Muscle of arm (tissue), 14 donors: Measurements from ENCODE around the gene ATP6V1D. TPM values are rescaled to one million over a fixed set of nuclear protein-coding genes. Genes with fewer than 3 reads are reported as not detected.
"Not testable (repeated sequence)": the region's sequence is repeated elsewhere in the genome, so short reads cannot be mapped to it uniquely, and the experiment has no call there.

Source experiments
- DNase-seq: peaks from one replicate; pipeline ENCODE4 v3.0.0-alpha.2; 2013
- long read RNA-seq, 11 donors: transcript quantifications; one replicate each; lab custom pipeline, GENCODE V29; 2026
- polyA plus RNA-seq, 12 donors: library from polyadenylated mRNA; unstranded; fragments of 120-200 nt; gene quantifications; one replicate each; pipeline ENCODE4 v1.2.1, GENCODE V29; 2013; ENCODE audit not compliant: insufficient read length in 12 of 12

The ATP6V1D gene
- 100 to 1,000 TPM in 1 of 12 donors, 10 to 100 TPM in 10, not detected in 1; 48.4 to 106 (median 81.6) TPM for polyA plus RNA-seq
- long read RNA-seq, donor 1, transcript ATP6V1D-201 (9 exons, 1,845 nt), result major isoform, 24 of 36 reads
- long read RNA-seq, donor 1, partial matches to known transcripts, result 9 of 36 reads
- long read RNA-seq, donor 1, other reads (novel, unspliced or antisense), result 0 of 36 reads
- long read RNA-seq, donor 2, transcript ATP6V1D-201 (9 exons, 1,845 nt), result major isoform, 22 of 25 reads
- long read RNA-seq, donor 2, partial matches to known transcripts, result 0 of 25 reads
- long read RNA-seq, donor 2, other reads (novel, unspliced or antisense), result 0 of 25 reads
- long read RNA-seq, donor 3, transcript ATP6V1D-201 (9 exons, 1,845 nt), result major isoform, 15 of 16 reads
- long read RNA-seq, donor 3, partial matches to known transcripts, result 0 of 16 reads
- long read RNA-seq, donor 3, other reads (novel, unspliced or antisense), result 0 of 16 reads
- long read RNA-seq, donor 4, transcript ATP6V1D-201 (9 exons, 1,845 nt), result major isoform, 8 of 8 reads
- long read RNA-seq, donor 4, partial matches to known transcripts, result 0 of 8 reads
- long read RNA-seq, donor 4, other reads (novel, unspliced or antisense), result 0 of 8 reads
- long read RNA-seq, donor 5, transcript ATP6V1D-201 (9 exons, 1,845 nt), result major isoform, 20 of 51 reads
- long read RNA-seq, donor 5, partial matches to known transcripts, result 31 of 51 reads
- long read RNA-seq, donor 5, other reads (novel, unspliced or antisense), result 0 of 51 reads
- long read RNA-seq, donor 6, partial matches to known transcripts, result 0 of 5 reads
- long read RNA-seq, donor 6, other reads (novel, unspliced or antisense), result 0 of 5 reads
- long read RNA-seq, donor 7, transcript ATP6V1D-201 (9 exons, 1,845 nt), result major isoform, 8 of 9 reads
- long read RNA-seq, donor 7, partial matches to known transcripts, result 0 of 9 reads
- long read RNA-seq, donor 7, other reads (novel, unspliced or antisense), result 0 of 9 reads
- long read RNA-seq, donor 8, transcript ATP6V1D-201 (9 exons, 1,845 nt), result major isoform, 23 of 93 reads
- long read RNA-seq, donor 8, partial matches to known transcripts, result 33 of 93 reads
- long read RNA-seq, donor 8, other reads (novel, unspliced or antisense), result 36 of 93 reads
- long read RNA-seq, donor 9, transcript ATP6V1D-201 (9 exons, 1,845 nt), result major isoform, 10 of 10 reads
- long read RNA-seq, donor 9, partial matches to known transcripts, result 0 of 10 reads
- long read RNA-seq, donor 9, other reads (novel, unspliced or antisense), result 0 of 10 reads
- long read RNA-seq, donor 10, transcript ATP6V1D-201 (9 exons, 1,845 nt), result major isoform, 25 of 33 reads
- long read RNA-seq, donor 10, partial matches to known transcripts, result 5 of 33 reads
- long read RNA-seq, donor 10, other reads (novel, unspliced or antisense), result 0 of 33 reads
- long read RNA-seq, donor 11, transcript ATP6V1D-201 (9 exons, 1,845 nt), result major isoform, 22 of 28 reads
- long read RNA-seq, donor 11, partial matches to known transcripts, result 5 of 28 reads
- long read RNA-seq, donor 11, other reads (novel, unspliced or antisense), result 0 of 28 reads

- peak; percentile 100 for DNase-seq
Measured at GRCh38 chr14:67359775-67360469, at the start of gene ATP6V1D, which contains the start of gene EIF2S1. ATP6V1D (minus strand) TSS chr14:67359804; CDS start chr14:67359698, 106 bp downstream. EIF2S1 (plus strand) TSS chr14:67360328; CDS start chr14:67364768, 4,440 bp downstream.

- not testable (repeated sequence) for DNase-seq
Measured at GRCh38 chr14:67408122-67408801, 48.7 kb upstream of the ATP6V1D start.

- DNase-seq, result no peak
Measured at GRCh38 chr14:67405771-67406170, 46.2 kb upstream of the ATP6V1D start.

- no peak for DNase-seq
Measured at GRCh38 chr14:67400434-67400833, 40.8 kb upstream of the ATP6V1D start.

GRCh38 chr14:67397536-67397935 lies 37.9 kb upstream of the ATP6V1D start:
- no peak for DNase-seq

- DNase-seq, result no peak
Measured at GRCh38 chr14:67396381-67396970, 36.9 kb upstream of the ATP6V1D start.

- no peak for DNase-seq
Measured at GRCh38 chr14:67395876-67396189, 36.2 kb upstream of the ATP6V1D start.

- no peak for DNase-seq
Measured at GRCh38 chr14:67395086-67395875, 35.7 kb upstream of the ATP6V1D start.

GRCh38 chr14:67393689-67394088 lies 34.1 kb upstream of the ATP6V1D start:
- no peak for DNase-seq

GRCh38 chr14:67392800-67393199 lies 33.2 kb upstream of the ATP6V1D start:
- DNase-seq, result no peak

GRCh38 chr14:67392123-67392522 lies 32.5 kb upstream of the ATP6V1D start:
- no peak for DNase-seq

GRCh38 chr14:67391268-67391667 lies 31.7 kb upstream of the ATP6V1D start:
- DNase-seq, result no peak

- no peak for DNase-seq
Measured at GRCh38 chr14:67389811-67390534, 30.4 kb upstream of the ATP6V1D start.

GRCh38 chr14:67389275-67389674 lies 29.7 kb upstream of the ATP6V1D start:
- no peak for DNase-seq

- DNase-seq, result no peak
Measured at GRCh38 chr14:67387195-67387594, 27.6 kb upstream of the ATP6V1D start.

GRCh38 chr14:67385618-67386017 lies 26.0 kb upstream of the ATP6V1D start:
- no peak for DNase-seq

GRCh38 chr14:67385120-67385519 lies 25.5 kb upstream of the ATP6V1D start:
- DNase-seq, result no peak

GRCh38 chr14:67377916-67378315 lies 18.3 kb upstream of the ATP6V1D start:
- DNase-seq, result no peak
